ENCODE results near the gene CCDC188.

CCDC188 gene

GRCh38 chr22:20183101-20183500 lies 32.2 kb upstream of the CCDC188 start:
- no peaks in the 10 kb centered on the region for H3K27me3 ChIP-seq (ENCODE audit: insufficient read depth, low read length)
- WGBS, result 94% methylated on average over 8 of the region's 8 CpGs
- no peaks in the 10 kb centered on the region for H3K4me1 ChIP-seq (ENCODE audit: insufficient read depth, low read length)

GRCh38 chr22:20182365-20182764 lies 31.5 kb upstream of the CCDC188 start:
- no peak overlapping the region for H3K9ac ChIP-seq (ENCODE audit: low read depth, low read length)
- no peaks in the 10 kb centered on the region for H3K9me3 ChIP-seq (ENCODE audit: insufficient read depth, low read depth, low read length)

More at GRCh38 chr22:20183101-20183500, 32.2 kb upstream of the CCDC188 start:
- Histone ChIP-seq H3K36me3 (ENCODE audit: insufficient read depth, low read length) (no peaks in the 10 kb centered on the region), H3K9me3 (ENCODE audit: insufficient read depth, low read depth, low read length) (no peaks in the 10 kb centered on the region), H3K9ac (ENCODE audit: low read depth, low read length) (no peak overlapping the region), H3K27ac (ENCODE audit: low read depth, low read length) (no peak overlapping the region), H3K4me3 (ENCODE audit: low read length) (no peak overlapping the region)

GRCh38 chr22:20181884-20182236 lies 31.0 kb upstream of the CCDC188 start:
- 92% methylated on average over 18 of the region's 18 CpGs for WGBS
- H3K36me3 ChIP-seq (ENCODE audit: insufficient read depth, low read length), result no peaks in the 10 kb centered on the region
- no peaks in the 10 kb centered on the region for H3K4me1 ChIP-seq (ENCODE audit: insufficient read depth, low read length)
- H3K27me3 ChIP-seq (ENCODE audit: insufficient read depth, low read length), result no peaks in the 10 kb centered on the region
- H3K9me3 ChIP-seq (ENCODE audit: insufficient read depth, low read depth, low read length), result no peaks in the 10 kb centered on the region
- H3K27ac ChIP-seq (ENCODE audit: low read depth, low read length), result no peak overlapping the region
- no peak overlapping the region for H3K9ac ChIP-seq (ENCODE audit: low read depth, low read length)
- H3K4me3 ChIP-seq (ENCODE audit: low read length), result no peak overlapping the region

More at GRCh38 chr22:20182365-20182764, 31.5 kb upstream of the CCDC188 start:
- no peaks in the 10 kb centered on the region for H3K27me3 ChIP-seq (ENCODE audit: insufficient read depth, low read length)
- 85% methylated on average over 9 of the region's 9 CpGs for WGBS
- H3K36me3 ChIP-seq (ENCODE audit: insufficient read depth, low read length), result no peaks in the 10 kb centered on the region
- H3K4me3 ChIP-seq (ENCODE audit: low read length), result no peak overlapping the region
- no peaks in the 10 kb centered on the region for H3K4me1 ChIP-seq (ENCODE audit: insufficient read depth, low read length)
- no peak overlapping the region for H3K27ac ChIP-seq (ENCODE audit: low read depth, low read length)

GRCh38 chr22:20181194-20181883 lies 30.5 kb upstream of the CCDC188 start:
- Histone ChIP-seq H3K4me3 (ENCODE audit: low read length) (no peak overlapping the region), H3K4me1 (ENCODE audit: insufficient read depth, low read length) (no peaks in the 10 kb centered on the region), H3K36me3 (ENCODE audit: insufficient read depth, low read length) (no peaks in the 10 kb centered on the region), H3K9me3 (ENCODE audit: insufficient read depth, low read depth, low read length) (no peaks in the 10 kb centered on the region), H3K27ac (ENCODE audit: low read depth, low read length) (no peak overlapping the region), H3K9ac (ENCODE audit: low read depth, low read length) (no peak overlapping the region), H3K27me3 (ENCODE audit: insufficient read depth, low read length) (no peaks in the 10 kb centered on the region)
- WGBS, result 91% methylated on average over 17 of the region's 17 CpGs

GRCh38 chr22:20180640-20181039 lies 29.8 kb upstream of the CCDC188 start:
- Histone ChIP-seq H3K9ac (ENCODE audit: low read depth, low read length) (no peak overlapping the region), H3K4me1 (ENCODE audit: insufficient read depth, low read length) (no peaks in the 10 kb centered on the region), H3K36me3 (ENCODE audit: insufficient read depth, low read length) (no peaks in the 10 kb centered on the region), H3K27ac (ENCODE audit: low read depth, low read length) (no peak overlapping the region), H3K9me3 (ENCODE audit: insufficient read depth, low read depth, low read length) (no peaks in the 10 kb centered on the region), H3K4me3 (ENCODE audit: low read length) (no peak overlapping the region), H3K27me3 (ENCODE audit: insufficient read depth, low read length) (no peaks in the 10 kb centered on the region)
- 89% methylated on average over 8 of the region's 8 CpGs for WGBS

- Histone ChIP-seq H3K4me1 (ENCODE audit: insufficient read depth, low read length) (no peaks in the 10 kb centered on the region), H3K27me3 (ENCODE audit: insufficient read depth, low read length) (no peaks in the 10 kb centered on the region), H3K4me3 (ENCODE audit: low read length) (no peak overlapping the region), H3K27ac (ENCODE audit: low read depth, low read length) (no peak overlapping the region), H3K9me3 (ENCODE audit: insufficient read depth, low read depth, low read length) (no peaks in the 10 kb centered on the region), H3K36me3 (ENCODE audit: insufficient read depth, low read length) (no peaks in the 10 kb centered on the region), H3K9ac (ENCODE audit: low read depth, low read length) (no peak overlapping the region)
- WGBS, result 88% methylated on average over 13 of the region's 13 CpGs
Observed at GRCh38 chr22:20180245-20180630, 29.4 kb upstream of the CCDC188 start.

- Histone ChIP-seq H3K9ac (ENCODE audit: low read depth, low read length) (no peak overlapping the region), H3K36me3 (ENCODE audit: insufficient read depth, low read length) (no peaks in the 10 kb centered on the region), H3K27ac (ENCODE audit: low read depth, low read length) (no peak overlapping the region), H3K9me3 (ENCODE audit: insufficient read depth, low read depth, low read length) (no peaks in the 10 kb centered on the region), H3K27me3 (ENCODE audit: insufficient read depth, low read length) (no peaks in the 10 kb centered on the region), H3K4me1 (ENCODE audit: insufficient read depth, low read length) (no peaks in the 10 kb centered on the region), H3K4me3 (ENCODE audit: low read length) (no peak overlapping the region)
- 92% methylated on average over 27 of the region's 27 CpGs for WGBS
Observed at GRCh38 chr22:20179455-20180244, 28.8 kb upstream of the CCDC188 start.

GRCh38 chr22:20178915-20179227 lies 28.0 kb upstream of the CCDC188 start:
- Histone ChIP-seq H3K4me1 (ENCODE audit: insufficient read depth, low read length) (no peaks in the 10 kb centered on the region), H3K9ac (ENCODE audit: low read depth, low read length) (no peak overlapping the region), H3K27ac (ENCODE audit: low read depth, low read length) (no peak overlapping the region), H3K4me3 (ENCODE audit: low read length) (no peak overlapping the region), H3K9me3 (ENCODE audit: insufficient read depth, low read depth, low read length) (no peaks in the 10 kb centered on the region), H3K27me3 (ENCODE audit: insufficient read depth, low read length) (no peaks in the 10 kb centered on the region), H3K36me3 (ENCODE audit: insufficient read depth, low read length) (no peaks in the 10 kb centered on the region)
- 96% methylated on average over 10 of the region's 10 CpGs for WGBS

- Histone ChIP-seq H3K27ac (ENCODE audit: low read depth, low read length) (no peak overlapping the region), H3K27me3 (ENCODE audit: insufficient read depth, low read length) (no peaks in the 10 kb centered on the region), H3K36me3 (ENCODE audit: insufficient read depth, low read length) (no peaks in the 10 kb centered on the region), H3K4me1 (ENCODE audit: insufficient read depth, low read length) (no peaks in the 10 kb centered on the region), H3K4me3 (ENCODE audit: low read length) (no peak overlapping the region), H3K9me3 (ENCODE audit: insufficient read depth, low read depth, low read length) (no peaks in the 10 kb centered on the region), H3K9ac (ENCODE audit: low read depth, low read length) (no peak overlapping the region)
- 93% methylated on average over 29 of the region's 29 CpGs for WGBS
Observed at GRCh38 chr22:20178075-20178914, 27.4 kb upstream of the CCDC188 start.

- Histone ChIP-seq H3K4me3 (ENCODE audit: low read length) (no peak overlapping the region), H3K36me3 (ENCODE audit: insufficient read depth, low read length) (no peaks in the 10 kb centered on the region), H3K27ac (ENCODE audit: low read depth, low read length) (no peak overlapping the region), H3K27me3 (ENCODE audit: insufficient read depth, low read length) (no peaks in the 10 kb centered on the region), H3K9me3 (ENCODE audit: insufficient read depth, low read depth, low read length) (no peaks in the 10 kb centered on the region), H3K4me1 (ENCODE audit: insufficient read depth, low read length) (no peaks in the 10 kb centered on the region), H3K9ac (ENCODE audit: low read depth, low read length) (no peak overlapping the region)
- WGBS, result 90% methylated on average over 21 of the region's 21 CpGs
Observed at GRCh38 chr22:20177217-20177911, 26.5 kb upstream of the CCDC188 start.

Measured in HUES64 (cell line).